Nephron (organoid): ENCODE measurements around the gene PTPRN2.

ENCODE experiments used
- H3K27ac Mint-ChIP-seq, 3 experiments: 2 replicates each; pipeline ENCODE4 v1.8.0; 2020; ENCODE audit warnings: mixed read lengths in 3 of 3, mild to moderate bottlenecking in 2 of 3, moderate library complexity in 1 of 3
- H3K27me3 Mint-ChIP-seq: 2 replicates; pipeline ENCODE4 v1.8.0; 2021; ENCODE audit warnings: low read depth, mild to moderate bottlenecking, moderate library complexity, mixed read lengths
- H3K36me3 Mint-ChIP-seq: 2 replicates; pipeline ENCODE4 v1.8.0; 2020; ENCODE audit warnings: low read depth, mixed read lengths
- H3K4me1 Mint-ChIP-seq: 2 replicates; pipeline ENCODE4 v1.8.0; 2020; ENCODE audit warnings: mixed read lengths
- H3K4me3 Mint-ChIP-seq, 3 experiments: 2 replicates each; pipeline ENCODE4 v1.8.0; 2020; ENCODE audit warnings: mild to moderate bottlenecking in 3 of 3, mixed read lengths in 3 of 3, moderate library complexity in 2 of 3
- H3K9me3 Mint-ChIP-seq: 2 replicates; pipeline ENCODE4 v1.8.0; 2020; ENCODE audit warnings: mixed read lengths
- CTCF ChIP-seq, 3 experiments: fragments of 200-600 bp; sonication (generic); IDR thresholded peaks; one replicate each; pipeline ENCODE4 v1.5.0; 2021; ENCODE audit warnings: antibody characterized with exemption in 3 of 3; ENCODE audit not compliant: unreplicated experiment in 3 of 3

Gene PTPRN2

GRCh38 chr7:157634401-157635147 lies 953.0 kb downstream of the PTPRN2 start:
- TF ChIP-seq CTCF (IDR thresholded peaks at IDR 0.05; ENCODE audit: unreplicated experiment in 3 of 3), result no peak
- no peak overlapping the region for H3K27ac Mint-ChIP-seq

GRCh38 chr7:157633465-157634185 lies 954.0 kb downstream of the PTPRN2 start:
- peaks cover 29% of the 10 kb centered on the region for H3K27me3 Mint-ChIP-seq
- no peak for TF ChIP-seq CTCF (IDR thresholded peaks at IDR 0.05; ENCODE audit: unreplicated experiment in 3 of 3)
- H3K4me3 Mint-ChIP-seq, result no peak overlapping the region
- no peak overlapping the region for H3K27ac Mint-ChIP-seq
- no peaks in the 10 kb centered on the region for H3K4me1 Mint-ChIP-seq
- peaks cover 6% of the 10 kb centered on the region for H3K9me3 Mint-ChIP-seq
- H3K36me3 Mint-ChIP-seq, result no peaks in the 10 kb centered on the region

More at GRCh38 chr7:157634401-157635147, 953.0 kb downstream of the PTPRN2 start:
- H3K4me1 Mint-ChIP-seq, result no peaks in the 10 kb centered on the region
- H3K9me3 Mint-ChIP-seq, result peaks cover 13% of the 10 kb centered on the region
- H3K36me3 Mint-ChIP-seq, result peaks cover 4% of the 10 kb centered on the region
- H3K4me3 Mint-ChIP-seq, result no peak overlapping the region
- H3K27me3 Mint-ChIP-seq, result peaks cover 29% of the 10 kb centered on the region

- Mint-ChIP-seq H3K27me3 (peaks cover 30% of the 10 kb centered on the region), H3K27ac (no peak overlapping the region), H3K9me3 (no peaks in the 10 kb centered on the region), H3K4me3 (no peak overlapping the region), H3K36me3 (peaks cover 3% of the 10 kb centered on the region), H3K4me1 (no peaks in the 10 kb centered on the region)
- TF ChIP-seq CTCF (IDR thresholded peaks at IDR 0.05; ENCODE audit: unreplicated experiment in 3 of 3), result no peak
Observed at GRCh38 chr7:157630301-157630853, 957.2 kb downstream of the PTPRN2 start.

- Mint-ChIP-seq H3K9me3 (no peaks in the 10 kb centered on the region), H3K27ac (no peak overlapping the region)
Observed at GRCh38 chr7:157628456-157628855, 959.2 kb downstream of the PTPRN2 start.

GRCh38 chr7:157627646-157628045 lies 960.0 kb downstream of the PTPRN2 start:
- Mint-ChIP-seq H3K27ac (no peak overlapping the region), H3K4me1 (no peaks in the 10 kb centered on the region), H3K27me3 (peaks cover 36% of the 10 kb centered on the region), H3K9me3 (no peaks in the 10 kb centered on the region), H3K36me3 (peaks cover 3% of the 10 kb centered on the region), H3K4me3 (no peak overlapping the region)
- TF ChIP-seq CTCF (IDR thresholded peaks at IDR 0.05; ENCODE audit: unreplicated experiment in 3 of 3), result no peak

More at GRCh38 chr7:157628456-157628855, 959.2 kb downstream of the PTPRN2 start:
- Mint-ChIP-seq H3K4me1 (no peaks in the 10 kb centered on the region), H3K36me3 (peaks cover 3% of the 10 kb centered on the region), H3K4me3 (no peak overlapping the region), H3K27me3 (peaks cover 36% of the 10 kb centered on the region)
- TF ChIP-seq CTCF (IDR thresholded peaks at IDR 0.05; ENCODE audit: unreplicated experiment in 3 of 3), result no peak
